HG02610 (cell line): Measurements from ENCODE around the gene NAB2.

Experiments used
- ATAC-seq: cut with Tn5 transposase; IDR thresholded peaks from one replicate; pipeline ENCODE4 v1.9.1; 2021; ENCODE audit warnings: mild to moderate bottlenecking, moderate library complexity; ENCODE audit not compliant: unreplicated experiment

Gene NAB2

DNA sequence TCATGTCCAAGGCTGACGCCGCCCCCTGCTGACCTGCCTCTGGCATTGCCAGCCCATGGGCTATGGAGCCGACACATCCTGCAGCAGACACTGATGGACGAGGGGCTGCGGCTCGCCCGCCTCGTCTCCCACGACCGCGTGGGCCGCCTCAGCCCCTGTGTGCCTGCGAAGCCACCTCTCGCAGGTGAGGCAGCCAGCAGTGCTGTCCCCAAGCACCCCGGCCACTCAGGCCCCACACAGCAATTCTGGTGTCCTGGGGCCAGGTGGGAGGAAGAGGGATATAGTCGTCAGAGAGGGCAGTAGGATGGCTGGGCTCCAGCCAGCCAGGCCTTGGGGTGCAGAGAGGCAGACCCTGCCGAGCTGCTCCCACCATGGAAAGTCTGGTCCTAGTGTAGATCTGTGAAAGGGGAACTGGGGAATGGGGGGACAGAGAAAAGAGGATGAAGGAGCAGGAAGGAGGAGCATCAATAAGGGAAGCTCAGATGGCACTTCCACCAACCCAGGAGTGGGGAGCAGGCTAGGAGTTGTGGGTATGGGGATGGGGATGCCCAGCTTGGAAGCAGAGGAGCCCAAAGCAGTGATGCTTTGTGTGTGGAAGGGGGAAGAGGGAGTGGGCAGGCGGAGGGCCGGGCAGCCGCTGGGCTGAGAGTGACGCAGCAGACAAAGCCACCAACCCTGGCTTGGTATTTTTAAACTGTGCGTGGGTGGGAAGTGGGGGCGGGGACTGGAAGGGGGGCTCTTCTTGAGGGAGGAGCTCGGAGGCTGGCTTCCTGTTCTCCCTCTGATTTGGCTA lies 4.7 kb downstream of the NAB2 start:
- ATAC-seq: peak; percentile 33

GRCh38 chr12:57094208-57095160 lies 5.6 kb downstream of the NAB2 start:
- ATAC-seq: no peak

- no peak for ATAC-seq
These were observed 6.5 kb downstream of the NAB2 start for GRCh38 chr12:57095440-57095839.

GRCh38 chr12:57096099-57096572 lies 7.2 kb downstream of the NAB2 start:
- no peak for ATAC-seq

DNA sequence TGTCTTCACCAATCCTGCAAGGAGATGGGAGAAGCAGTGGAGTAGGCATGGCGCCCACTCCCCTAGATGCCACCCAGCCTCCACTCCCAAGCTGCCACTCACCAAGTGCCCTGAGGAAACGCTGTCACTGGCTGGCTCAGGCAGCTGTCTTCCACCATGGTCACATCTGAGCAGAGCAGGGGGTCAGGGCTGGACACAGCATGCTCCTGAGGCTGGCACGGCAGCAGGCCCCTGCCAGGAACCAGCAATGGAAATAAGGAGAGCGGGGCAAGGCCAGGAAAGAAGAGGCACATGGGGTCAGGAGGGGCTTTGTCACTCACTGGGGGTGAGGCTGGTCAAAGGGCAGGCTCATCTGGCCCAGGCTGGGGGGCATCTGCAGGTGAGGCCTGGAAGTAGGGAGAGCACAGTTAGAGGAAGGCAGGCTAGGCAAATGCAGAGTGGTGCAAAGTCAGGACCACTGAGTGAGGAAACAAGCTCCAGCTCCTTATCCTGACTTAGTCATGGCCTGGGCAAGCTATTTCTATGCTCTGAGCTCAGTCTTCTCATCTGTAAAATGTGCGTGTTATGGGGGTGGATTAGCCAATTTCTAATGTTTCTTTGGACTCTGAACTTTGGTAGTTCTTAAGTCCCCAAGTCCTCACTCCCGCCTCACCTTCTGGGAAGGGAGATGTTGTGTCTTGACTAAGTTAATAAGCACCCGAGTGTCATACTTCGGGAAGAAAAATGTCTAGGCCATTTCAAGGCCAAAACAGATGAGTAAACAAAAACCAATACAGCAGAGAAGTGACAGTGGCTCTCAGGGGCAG lies 8.0 kb downstream of the NAB2 start:
- no peak for ATAC-seq

DNA sequence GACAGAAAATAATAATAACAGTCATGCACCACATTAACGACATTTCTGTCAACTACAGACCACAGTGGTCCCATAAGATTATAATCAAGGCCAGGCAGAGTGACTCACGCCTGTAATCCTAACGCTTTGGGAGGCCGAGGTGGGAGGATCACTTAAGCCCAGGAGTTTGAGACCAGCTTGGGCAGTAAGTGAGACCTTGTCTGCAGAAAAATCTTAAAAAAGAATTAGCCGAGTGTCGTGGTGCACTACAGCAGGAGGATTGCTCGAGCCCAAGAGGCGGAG lies 8.6 kb downstream of the NAB2 start:
- ATAC-seq: no peak

GRCh38 chr12:57098546-57098945 lies 9.6 kb downstream of the NAB2 start:
- ATAC-seq: no peak

- ATAC-seq: no peak
These were observed 10.3 kb downstream of the NAB2 start for GRCh38 chr12:57099047-57099714.

DNA sequence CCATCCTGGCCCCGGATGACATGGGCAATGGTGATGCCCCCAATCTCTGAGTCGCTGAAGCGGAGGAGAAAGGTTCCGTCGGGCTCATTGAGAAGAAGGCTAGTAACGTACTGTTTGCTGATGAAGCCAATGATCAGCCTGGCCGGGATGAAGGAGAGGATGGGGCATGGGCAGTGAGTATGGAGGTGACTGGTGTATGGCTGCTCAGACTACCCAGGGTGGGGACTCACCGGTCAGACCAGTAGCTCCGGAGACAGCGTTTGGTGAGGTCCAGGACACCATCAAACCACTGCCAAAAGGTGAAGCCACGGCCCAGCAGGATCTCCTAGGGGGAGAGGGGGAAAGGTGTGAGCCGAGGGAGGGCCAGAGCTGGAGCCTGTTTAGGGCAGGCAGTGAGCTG lies 10.9 kb downstream of the NAB2 start:
- ATAC-seq: no peak

DNA sequence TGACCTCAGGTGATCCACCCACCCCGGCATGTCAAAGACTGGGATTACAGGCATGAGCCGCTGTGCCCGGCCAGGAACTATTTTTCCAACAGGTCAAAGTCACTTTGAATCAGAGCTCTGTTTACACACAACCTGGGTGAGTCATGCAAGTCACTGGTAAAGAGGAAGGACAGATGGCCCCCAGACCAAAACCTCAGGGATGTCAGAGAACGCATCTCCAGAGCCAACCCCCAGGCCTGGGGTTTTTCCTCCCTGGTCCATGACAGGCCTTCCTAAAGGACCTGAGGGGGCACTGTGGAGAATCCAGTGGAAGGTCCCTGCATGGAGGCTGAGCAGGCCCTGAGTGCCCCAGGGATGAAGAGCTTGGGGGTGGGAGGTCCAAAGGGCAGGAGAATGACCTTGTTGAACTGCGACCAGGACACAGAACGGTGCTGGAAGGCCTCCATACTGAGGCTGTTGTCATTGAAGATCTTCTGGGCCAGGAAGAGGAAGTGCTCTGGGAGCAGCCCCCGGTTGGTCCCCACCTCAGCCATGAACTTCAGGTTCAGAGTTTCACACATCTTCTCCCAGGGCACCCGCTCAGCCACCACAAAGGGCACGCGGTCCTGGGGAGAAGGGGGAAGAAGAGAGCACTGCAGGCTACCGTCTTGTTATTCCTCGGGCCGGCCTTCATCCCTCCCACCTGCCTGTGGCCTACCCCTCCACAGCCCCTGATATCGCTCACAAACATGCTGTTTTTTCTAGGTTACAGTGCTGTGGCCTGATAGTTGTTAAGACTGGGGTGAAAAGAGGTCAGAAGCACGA lies 13.2 kb downstream of the NAB2 start:
- ATAC-seq: no peak

GRCh38 chr12:57103856-57104255 lies 14.9 kb downstream of the NAB2 start:
- no peak for ATAC-seq

DNA sequence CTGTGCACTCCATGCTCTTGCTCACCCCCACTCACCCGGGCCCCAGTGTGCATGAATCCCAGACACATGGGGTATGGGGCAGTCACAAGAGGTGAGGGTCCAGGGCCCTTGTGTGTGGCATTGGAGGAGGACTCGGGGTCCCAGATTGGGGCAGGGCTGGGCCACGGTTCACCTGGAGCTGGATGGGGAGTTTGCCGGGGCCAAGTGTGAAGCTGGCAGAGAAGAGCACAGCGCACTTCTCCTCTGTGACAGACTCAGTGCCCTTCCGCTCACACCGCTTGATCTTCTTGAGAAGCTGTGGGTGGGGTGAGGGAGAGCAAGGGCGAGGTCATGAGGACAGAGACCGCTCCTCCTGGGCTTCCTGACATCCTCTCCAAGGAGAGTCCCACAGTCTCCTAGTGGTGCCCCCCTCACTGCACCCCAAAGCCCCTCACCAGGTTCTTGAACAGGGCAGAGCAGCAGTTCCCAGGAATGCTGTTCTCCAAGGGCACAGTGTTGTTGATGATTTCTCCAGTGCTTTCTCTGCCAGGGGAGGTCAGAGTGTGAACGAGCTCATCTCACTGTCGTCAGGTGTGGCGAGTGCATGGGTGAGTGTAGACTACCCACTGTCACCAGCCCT lies 15.5 kb downstream of the NAB2 start:
- ATAC-seq: no peak

- ATAC-seq: no peak
These were observed 16.3 kb downstream of the NAB2 start for GRCh38 chr12:57105011-57105753.

GRCh38 chr12:57106021-57106708 lies 17.3 kb downstream of the NAB2 start:
- ATAC-seq: no peak

DNA sequence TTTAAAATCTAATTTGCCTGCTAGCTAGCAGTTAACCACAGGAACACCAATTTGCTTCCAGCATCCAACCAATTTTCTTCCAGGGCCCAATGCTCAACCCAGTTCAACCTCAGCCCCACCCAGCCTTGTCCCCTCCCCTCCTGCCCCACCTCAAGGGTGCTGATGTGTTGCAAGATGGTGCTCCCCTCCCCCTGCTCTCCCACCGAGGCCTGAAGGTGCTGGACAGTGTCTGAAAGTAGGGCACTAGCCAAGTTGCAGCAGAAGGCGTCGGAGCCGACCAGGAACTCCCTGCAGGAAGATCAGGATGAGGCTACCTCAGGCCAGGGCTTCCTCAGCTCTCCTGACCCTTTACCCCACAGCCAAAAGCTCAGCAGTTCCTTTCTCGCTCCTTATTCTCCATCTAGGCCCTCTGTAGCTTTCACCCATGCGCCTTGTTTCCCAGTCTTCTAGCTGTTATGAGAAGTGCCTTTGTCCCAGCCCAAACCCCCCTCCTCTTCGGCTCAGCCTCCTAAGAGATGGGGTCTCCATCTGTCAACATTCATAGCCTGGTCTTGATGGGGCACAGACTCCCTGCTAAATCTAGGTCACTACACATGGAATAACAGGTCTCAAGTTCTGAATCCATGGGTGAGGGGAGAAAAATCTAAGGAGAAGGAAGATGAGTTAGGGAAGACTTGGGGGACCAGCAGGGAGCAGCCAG lies 18.7 kb downstream of the NAB2 start:
- ATAC-seq: no peak

DNA sequence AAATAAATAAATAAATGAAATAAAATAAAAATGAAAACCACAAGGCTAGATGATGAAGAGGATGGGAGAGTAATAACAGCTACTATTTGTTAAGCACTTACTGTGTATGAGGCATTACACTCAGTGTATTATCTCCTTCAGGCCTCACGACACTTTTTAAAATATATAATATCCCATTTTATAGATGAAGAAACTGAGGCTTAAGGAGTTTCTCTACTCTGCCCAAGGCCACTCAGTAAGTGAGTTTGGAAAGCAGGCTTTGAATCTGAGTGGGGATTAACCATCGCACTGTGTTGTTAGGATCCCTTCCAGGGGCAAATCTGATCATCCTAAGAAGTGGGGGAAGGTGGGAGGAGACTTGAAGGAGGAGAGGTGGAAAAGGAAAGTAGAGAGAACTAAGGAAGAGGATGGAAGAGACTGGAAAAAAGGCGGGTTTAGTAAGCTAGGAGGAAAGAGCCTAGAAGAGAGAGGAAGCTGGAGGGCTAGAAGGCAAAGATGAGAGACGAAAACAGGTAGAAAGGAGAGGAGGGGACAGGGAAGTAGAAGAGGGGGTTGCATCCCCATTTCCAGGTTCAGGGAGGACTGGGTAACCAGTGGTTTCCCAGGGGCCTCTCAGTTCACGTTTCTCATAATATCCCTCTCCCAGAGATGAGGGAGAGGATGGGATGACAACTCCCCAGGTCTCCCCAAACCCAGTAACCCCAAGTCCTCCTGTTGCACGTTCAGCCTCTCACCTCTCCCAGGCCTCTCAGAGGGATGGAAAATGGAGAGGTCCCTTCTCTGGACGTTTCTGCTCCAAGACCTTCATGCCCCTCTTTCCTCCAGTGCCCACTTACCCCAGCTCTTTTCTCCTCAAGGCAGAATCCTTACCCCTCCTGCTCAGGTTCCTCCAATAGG lies 20.5 kb downstream of the NAB2 start:
- ATAC-seq: no peak
